HG02840 (cell line): ENCODE measurements around the gene VPS37C.

Experiments
- ATAC-seq: cut with Tn5 transposase; IDR thresholded peaks from one replicate; pipeline ENCODE4 v1.9.1; 2021; ENCODE audit warnings: mild to moderate bottlenecking, moderate library complexity, moderate number of reproducible peaks; ENCODE audit not compliant: unreplicated experiment, low FRiP score

The VPS37C gene

GRCh38 chr11:61120099-61120705 is 41.0 kb downstream of the VPS37C start:
- ATAC-seq, result no peak

- no peak for ATAC-seq
These were observed 41.7 kb downstream of the VPS37C start for GRCh38 chr11:61119571-61119970.

GRCh38 chr11:61119055-61119454 is 42.2 kb downstream of the VPS37C start:
- ATAC-seq, result no peak

- no peak for ATAC-seq
These were observed 42.8 kb downstream of the VPS37C start for GRCh38 chr11:61118406-61118805.

GRCh38 chr11:61118004-61118403 is 43.2 kb downstream of the VPS37C start:
- ATAC-seq, result no peak

GRCh38 chr11:61117168-61117520 is 44.1 kb downstream of the VPS37C start:
- ATAC-seq, result no peak

- ATAC-seq, result no peak
These were observed 44.6 kb downstream of the VPS37C start for GRCh38 chr11:61116426-61117167.

GRCh38 chr11:61115498-61116224 is 45.6 kb downstream of the VPS37C start:
- ATAC-seq, result no peak

GRCh38 chr11:61114913-61115312 is 46.3 kb downstream of the VPS37C start:
- no peak for ATAC-seq

- ATAC-seq, result no peak
These were observed 48.0 kb downstream of the VPS37C start for GRCh38 chr11:61113201-61113600.

GRCh38 chr11:61112575-61112974 is 48.7 kb downstream of the VPS37C start:
- no peak for ATAC-seq

GRCh38 chr11:61111786-61112517 is 49.3 kb downstream of the VPS37C start:
- no peak for ATAC-seq

- no peak for ATAC-seq
These were observed 50.2 kb downstream of the VPS37C start for GRCh38 chr11:61111050-61111435.

GRCh38 chr11:61110255-61111049 is 50.8 kb downstream of the VPS37C start:
- no peak for ATAC-seq

- no peak for ATAC-seq
These were observed 51.6 kb downstream of the VPS37C start for GRCh38 chr11:61109671-61110070.

GRCh38 chr11:61108847-61109585 is 52.2 kb downstream of the VPS37C start:
- ATAC-seq, result no peak

- no peak for ATAC-seq
These were observed 53.3 kb downstream of the VPS37C start for GRCh38 chr11:61107888-61108287.

- ATAC-seq, result no peak
These were observed 54.2 kb downstream of the VPS37C start for GRCh38 chr11:61106894-61107470.

GRCh38 chr11:61106296-61106695 is 54.9 kb downstream of the VPS37C start:
- ATAC-seq, result no peak
